ENCODE data around the gene TBC1D26.
"Not testable (repeated sequence)": the region's sequence is repeated elsewhere in the genome, so short reads cannot be mapped to it uniquely, and the experiment has no call there.

The TBC1D26 gene

GRCh38 chr17:15744074-15744676 is 12.1 kb downstream of the TBC1D26 start:
- DNase-seq, result no peak

GRCh38 chr17:15744885-15745284 is 12.8 kb downstream of the TBC1D26 start:
- no peak for DNase-seq

GRCh38 chr17:15749403-15749802 is 17.3 kb downstream of the TBC1D26 start:
- DNase-seq, result not testable (repeated sequence)

- not testable (repeated sequence) for DNase-seq
These were observed 36.9 kb downstream of the TBC1D26 start for GRCh38 chr17:15768865-15769533.

- DNase-seq, result not testable (repeated sequence)
These were observed 38.6 kb downstream of the TBC1D26 start for GRCh38 chr17:15770679-15771078.

- no peak for DNase-seq
These were observed 44.8 kb downstream of the TBC1D26 start for GRCh38 chr17:15776871-15777270.

- DNase-seq, result no peak
These were observed 45.2 kb downstream of the TBC1D26 start for GRCh38 chr17:15777297-15777696.

GRCh38 chr17:15777717-15778116 is 45.6 kb downstream of the TBC1D26 start:
- no peak for DNase-seq

GRCh38 chr17:15779119-15779518 is 47.0 kb downstream of the TBC1D26 start:
- no peak for DNase-seq

- no peak for DNase-seq
These were observed 48.1 kb downstream of the TBC1D26 start for GRCh38 chr17:15780188-15780587.

- DNase-seq, result no peak
These were observed 50.8 kb downstream of the TBC1D26 start for GRCh38 chr17:15782866-15783265.

GRCh38 chr17:15783461-15783860 is 51.4 kb downstream of the TBC1D26 start:
- no peak for DNase-seq

GRCh38 chr17:15784351-15784750 is 52.3 kb downstream of the TBC1D26 start:
- DNase-seq, result not testable (repeated sequence)

- not testable (repeated sequence) for DNase-seq
These were observed 55.4 kb downstream of the TBC1D26 start for GRCh38 chr17:15787363-15788075.

GRCh38 chr17:15788365-15788764 is 56.3 kb downstream of the TBC1D26 start:
- not testable (repeated sequence) for DNase-seq

Data from NCI-H510A (cell line).